Heart right ventricle (tissue), 16 donors: ENCODE data around the gene PNPLA8. TPM values are rescaled to one million over a fixed set of nuclear protein-coding genes. Genes with fewer than 3 reads are reported as not detected.
A peak's percentile ranks its signal among the peaks of the same experiment; 100 is the strongest.

Experiments
- ATAC-seq, 8 donors: fragments of 200-7000 bp; cut with Tn5 transposase; one replicate each; pipeline ENCODE4 v1.9.1; 2020; ENCODE audit warnings: mild to moderate bottlenecking in 8 of 8, moderate library complexity in 8 of 8, moderate number of reproducible peaks in 1 of 8
- DNase-seq, 2 donors: peaks; one replicate each; pipeline ENCODE4 v3.0.0-alpha.2; 2020
- H3K27ac ChIP-seq, 10 donors: fragments of 200-600 bp; sonication (generic) in 2 of 10; one replicate each; pipeline versions ENCODE4 v1.5.0 to v1.8.0; 2020 to 2022; ENCODE audit warnings: mild to moderate bottlenecking in 3 of 10
- H3K27me3 ChIP-seq, 7 donors: fragments of 200-600 bp; one replicate each; pipeline ENCODE4 v1.8.0; 2021 to 2022; ENCODE audit warnings: mild to moderate bottlenecking in 2 of 7
- H3K36me3 ChIP-seq, 9 donors: fragments of 200-600 bp; sonication (generic) in 1 of 9; one replicate each; pipeline versions ENCODE4 v1.5.0 to v1.8.0; 2020 to 2022; ENCODE audit warnings: mild to moderate bottlenecking in 2 of 9
- H3K4me1 ChIP-seq, 9 donors: fragments of 200-600 bp; sonication (generic) in 1 of 9; one replicate each; pipeline versions ENCODE4 v1.5.0 to v1.8.0; 2020 to 2022; ENCODE audit warnings: mild to moderate bottlenecking in 4 of 9
- H3K4me3 ChIP-seq, 10 donors: fragments of 200-600 bp; sonication (generic) in 2 of 10; one replicate each; pipeline versions ENCODE4 v1.5.0 to v1.8.0; 2020 to 2022; ENCODE audit warnings: mild to moderate bottlenecking in 7 of 10, moderate library complexity in 2 of 10
- H3K9me3 ChIP-seq, 11 donors: fragments of 200-600 bp in 10 of 11; sonication (generic) in 2 of 11; one replicate each; pipeline versions ENCODE4 v1.5.0 to v1.8.0; 2013 to 2022; ENCODE audit warnings: mild to moderate bottlenecking in 2 of 11, control low read depth in 1 of 11, moderate library complexity in 1 of 11
- CTCF ChIP-seq, 9 donors: fragments of 200-600 bp; sonication (generic) in 2 of 9; IDR thresholded peaks; one replicate each; pipeline versions ENCODE4 v1.5.0 to v1.8.0; 2021 to 2022; ENCODE audit warnings: antibody characterized with exemption in 9 of 9, mild to moderate bottlenecking in 5 of 9, moderate library complexity in 1 of 9
- WGBS, 2 donors: extraction: QIAGEN DNeasy Blood & Tissue Kit; methylation state at CpG; one replicate each; pipeline ENCODE4 v1.1.7; 2013; ENCODE audit warnings: inconsistent platforms in 1 of 2; 5-methylcytosine and 5-hydroxymethylcytosine counted together
- intact Hi-C, 10 donors: fragments of 100-400 bp; cut with DNase I; formaldehyde crosslinking; loops; one replicate each; pipeline versions ENCODE4 v1.11.1 to v1.14.2; 2022
- polyA plus RNA-seq, 2 donors: library from polyadenylated mRNA; stranded (reverse); fragments of 200-250 nt; gene quantifications; one replicate each; pipeline ENCODE4 v1.2.3, GENCODE V29; 2013
- total RNA-seq, 10 donors: library from RNA; stranded (reverse); fragmentation: NEBNext Ultra II Directional in 3 of 10; extraction: Animal tissue kit (Norgen Biotek cat#: 25700) in 3 of 10; gene quantifications; one replicate each; pipeline versions ENCODE4 v1.2.1 to v1.2.4, GENCODE V29; 2021 to 2023
- donor health status: Arrhythmogenic right ventricular cardiomyopathy.
- donor health status: ischemic (EF 13 %, LVEDD 7.1; RV severe dilation, severe dysfunction).
- donor health status: healthy with polysubstance abuse.
- donor health status: DM: no; HTN: yes; CAD: no.
- donor health status: DM: no; HTN: no; CAD: no.
- donor health status: ischemic (EF 25% LVEDD 6.9; RV normal size, moderate dysfunction).
- donor health status: ischemic (EF 25% LVEDD 5.7; RV mildly dilated, moderate dysfunction).
- donor health status: healthy.
- donor health status: DM: yes; HTN: yes; CAD: no.
- donor health status: Ischemic cardiomyopathy.
- donor health status: ischemic (EF 35%, LVEDD 5.7; RV mildly dilated, moderate dysfunction).
- donor health status: nonischemic (EF 11% LVEDD 7.7; RV severe dilation, severe dysfunction).
- donor health status: DM: yes; HTN: yes; CAD: no.
- donor health status: PGD.
- donor health status: ischemic (EF 29% LVEDD 5.4; RV normal size, mild dysfunction).
- donor health status: nonischemic (EF 23%, LVEDD 6.1; RV moderate dilation, normal function).

PNPLA8 gene
- total and polyA plus RNA-seq, 12 donors, result 13.2 to 39.9 (median 35.1) TPM

DNA sequence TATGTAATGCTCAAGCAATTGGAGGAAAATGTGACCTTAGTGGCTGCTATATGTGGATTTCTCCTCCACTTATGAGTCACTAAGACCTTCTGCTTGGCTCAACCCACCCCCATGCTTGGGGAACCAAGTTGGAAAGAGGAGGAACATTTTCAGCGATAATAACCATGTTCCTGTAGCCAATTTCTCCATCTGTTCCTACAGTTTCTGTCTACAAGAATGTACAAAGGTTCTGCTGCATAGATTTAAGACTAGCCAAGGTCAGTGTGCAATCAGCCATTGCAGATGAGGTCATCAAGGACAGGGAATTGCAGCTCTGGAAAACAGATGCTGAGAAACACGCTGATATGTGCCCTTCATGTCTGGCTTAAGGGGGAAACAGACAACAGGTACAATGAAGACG, 64.1 kb downstream of the PNPLA8 start:
- Histone ChIP-seq H3K9me3 (no peaks in the 10 kb centered on the region), H3K36me3 (no peaks in the 10 kb centered on the region), H3K4me3 (no peak overlapping the region), H3K4me1 (peaks cover 0 to 3% (median 0%) of the 10 kb centered on the region in 9 donors), H3K27ac (no peak overlapping the region), H3K27me3 (peaks cover 0 to 43% (median 22%) of the 10 kb centered on the region in 7 donors)
- ATAC-seq, result peak in 2 of 8 donors; percentile 49 to 65
- intact Hi-C loops, result loop anchor here in 2 of 10 donors (5.0 to 10.0 kb wide), 2 partner anchors 277 to 280 kb away; no protein-coding TSS in a partner anchor
- DNase-seq, result no peak
- WGBS, 2 donors, result 66 to 69% methylated on average over 3 of the region's 3 CpGs
- no peak for TF ChIP-seq CTCF (IDR thresholded peaks at IDR 0.05)

GRCh38 chr7:108460964-108461363, 65.0 kb downstream of the PNPLA8 start:
- Histone ChIP-seq H3K4me3 (no peak overlapping the region), H3K27me3 (peaks cover 0 to 51% (median 31%) of the 10 kb centered on the region in 7 donors), H3K36me3 (no peaks in the 10 kb centered on the region), H3K9me3 (no peaks in the 10 kb centered on the region), H3K27ac (no peak overlapping the region), H3K4me1 (peaks cover 0 to 10% (median 3%) of the 10 kb centered on the region in 9 donors)
- WGBS, 2 donors, result 86 to 97% methylated on average over 1 of the region's 1 CpG
- no peak for TF ChIP-seq CTCF (IDR thresholded peaks at IDR 0.05)
- intact Hi-C loops, result loop anchor here in 2 of 10 donors (5.0 to 10.0 kb wide), 2 partner anchors 276 to 279 kb away; no protein-coding TSS in a partner anchor
- DNase-seq (no peak), ATAC-seq (no peak)

- peak in 7 of 9 donors; percentile 17 to 51 (median 42) for TF ChIP-seq CTCF (IDR thresholded peaks at IDR 0.05)
- WGBS, 2 donors, result 55% methylated on average over 3 of the region's 3 CpGs
- Histone ChIP-seq H3K27ac (no peak overlapping the region), H3K9me3 (no peaks in the 10 kb centered on the region), H3K27me3 (peaks cover 6 to 61% (median 40%) of the 10 kb centered on the region in 7 donors), H3K4me1 (peaks cover 2 to 19% (median 11%) of the 10 kb centered on the region in 9 donors), H3K4me3 (no peak overlapping the region), H3K36me3 (no peaks in the 10 kb centered on the region)
- intact Hi-C loops, result loop anchor here in 9 of 10 donors (2.0 to 10.0 kb wide), 3 partner anchors 275 to 279 kb away; no protein-coding TSS in a partner anchor
- ATAC-seq (no peak), DNase-seq (no peak)
Observed at GRCh38 chr7:108459922-108460551, 65.9 kb downstream of the PNPLA8 start.

DNA sequence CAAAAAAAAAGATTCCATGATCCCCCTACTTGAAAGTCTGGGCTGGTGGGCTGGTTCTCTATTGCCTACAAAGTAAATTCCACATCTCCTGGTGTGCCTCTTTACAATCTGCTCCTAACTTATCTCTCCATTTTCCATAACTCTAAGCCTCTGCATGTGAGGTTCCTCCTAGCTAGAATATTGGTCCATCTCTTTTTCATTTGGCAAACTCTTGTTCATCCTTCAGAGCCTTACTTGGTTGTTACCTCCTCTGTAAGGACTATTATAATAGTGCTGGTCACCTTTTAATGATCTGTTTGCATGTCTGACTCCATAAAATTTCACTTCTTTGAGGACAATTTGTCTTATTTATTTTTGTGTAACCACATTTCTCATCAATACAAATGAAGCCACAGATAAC, 68.1 kb downstream of the PNPLA8 start:
- Histone ChIP-seq H3K36me3 (no peaks in the 10 kb centered on the region), H3K9me3 (no peaks in the 10 kb centered on the region), H3K4me1 (peaks cover 3 to 23% (median 16%) of the 10 kb centered on the region in 9 donors), H3K27me3 (peaks cover 6 to 82% (median 60%) of the 10 kb centered on the region in 7 donors), H3K4me3 (no peak overlapping the region), H3K27ac (no peak overlapping the region)
- no peak for ATAC-seq
- TF ChIP-seq CTCF (IDR thresholded peaks at IDR 0.05), result no peak
- no peak for DNase-seq
- intact Hi-C loops, result loop anchor here in 7 of 10 donors (2.0 to 10.0 kb wide), 3 partner anchors 273 to 277 kb away; no protein-coding TSS in a partner anchor
